OCI-LY3 (cell line): ENCODE measurements around the gene UBE2K.
"Not testable (repeated sequence)": the region's sequence is repeated elsewhere in the genome, so short reads cannot be mapped to it uniquely, and the experiment has no call there.

Source experiments
- CTCF ChIP-seq: fragments of 200-600, 300-600 bp; sonication (generic); IDR thresholded peaks from 2 replicates; pipeline ENCODE4 v1.5.1; 2014; ENCODE audit warnings: antibody characterized with exemption, low read length, low read depth
- EZH2phosphoT487 ChIP-seq: fragments of 200-600 bp; shearing (Covaris generic); IDR thresholded peaks from 2 replicates; pipeline ENCODE4 v1.6.1; 2018; ENCODE audit warnings: antibody characterized with exemption, mixed run types, low read depth

GRCh38 chr4:39792976-39793375 is 95.0 kb downstream of the UBE2K start:
- not testable (repeated sequence) for TF ChIP-seq CTCF, EZH2phosphoT487
